SK-N-SH treated with all-trans-retinoic acid at 6 μM for 48 hours (cell line): ENCODE data around the gene MAP2K1.

ENCODE experiments used
- ATAC-seq: fragments of 200-7000 bp; cut with Tn5 transposase; 3 replicates; pipeline ENCODE4 v1.9.1; 2020; ENCODE audit warnings: mild to moderate bottlenecking, moderate library complexity
- ARNTL ChIP-seq: fragments of 450-650 bp; formaldehyde crosslinking; IDR thresholded peaks from 2 replicates; pipeline ENCODE4 v1.5.0; 2020; ENCODE audit warnings: low read depth, mild to moderate bottlenecking, moderate library complexity, borderline replicate concordance
- BACH2 ChIP-seq: fragments of 250-450 bp; sonication (Bioruptor Pico); IDR thresholded peaks from 2 replicates; pipeline ENCODE4 v1.9.0; 2021; ENCODE audit warnings: mild to moderate bottlenecking, borderline replicate concordance
- CREB5 ChIP-seq: fragments of 250-450 bp; sonication (Bioruptor Pico); IDR thresholded peaks from 2 replicates; pipeline ENCODE4 v1.5.1; 2020; ENCODE audit warnings: low read depth, mild to moderate bottlenecking, moderate library complexity
- CSDC2 ChIP-seq: fragments of 250-450 bp; sonication (Bioruptor Pico); IDR thresholded peaks from 2 replicates; pipeline ENCODE4 v1.5.0; 2020; ENCODE audit warnings: mild to moderate bottlenecking, moderate library complexity
- CSRNP3 ChIP-seq: fragments of 250-450 bp; sonication (Bioruptor Pico); IDR thresholded peaks from 2 replicates; pipeline ENCODE4 v1.5.1; 2021; ENCODE audit warnings: mild to moderate bottlenecking, moderate library complexity
- ESRRG ChIP-seq: fragments of 250-450 bp; sonication (Bioruptor Pico); IDR thresholded peaks from 2 replicates; pipeline ENCODE4 v1.6.1; 2021; ENCODE audit warnings: mild to moderate bottlenecking
- GLIS3 ChIP-seq: fragments of 250-450 bp; sonication (Bioruptor Pico); IDR thresholded peaks from 2 replicates; pipeline ENCODE4 v1.5.0; 2020; ENCODE audit warnings: mild to moderate bottlenecking, moderate library complexity
- ISL1 ChIP-seq: fragments of 250-450 bp; sonication (Bioruptor Pico); IDR thresholded peaks from 2 replicates; pipeline ENCODE4 v2.1.2; 2022; ENCODE audit warnings: mild to moderate bottlenecking, moderate library complexity
- PPARA ChIP-seq: fragments of 250-450 bp; sonication (Bioruptor Pico); IDR thresholded peaks from 2 replicates; pipeline ENCODE4 v1.5.0; 2020; ENCODE audit warnings: mild to moderate bottlenecking, borderline replicate concordance
- RARB ChIP-seq: fragments of 250-450 bp; sonication (Bioruptor Pico); IDR thresholded peaks from 2 replicates; pipeline ENCODE4 v1.8.0; 2021; ENCODE audit warnings: mild to moderate bottlenecking, moderate library complexity
- SNAI2 ChIP-seq: fragments of 250-450 bp; sonication (Bioruptor Pico); IDR thresholded peaks from 2 replicates; pipeline ENCODE4 v1.5.0; 2020; ENCODE audit warnings: mild to moderate bottlenecking, moderate library complexity
- TCF4 ChIP-seq: fragments of 250-450 bp; sonication (Bioruptor Pico); IDR thresholded peaks from 2 replicates; pipeline ENCODE4 v1.8.0; 2021; ENCODE audit warnings: mild to moderate bottlenecking, moderate library complexity, borderline replicate concordance
- TOX ChIP-seq: fragments of 250-450 bp; sonication (Bioruptor Pico); IDR thresholded peaks from 2 replicates; pipeline ENCODE4 v1.8.0; 2021; ENCODE audit warnings: mild to moderate bottlenecking, moderate library complexity, borderline replicate concordance
- ZFP3 ChIP-seq: fragments of 250-450 bp; sonication (Bioruptor Pico); IDR thresholded peaks from 2 replicates; pipeline ENCODE4 v1.5.0; 2020; ENCODE audit warnings: mild to moderate bottlenecking, moderate library complexity
- ZFP30 ChIP-seq: fragments of 450-650 bp; formaldehyde crosslinking; IDR thresholded peaks from 2 replicates; pipeline ENCODE4 v1.5.0; 2022; ENCODE audit warnings: mild to moderate bottlenecking, moderate library complexity
- ZNF70 ChIP-seq: fragments of 450-650 bp; formaldehyde crosslinking; IDR thresholded peaks from 2 replicates; pipeline ENCODE4 v1.5.0; 2020; ENCODE audit warnings: mild to moderate bottlenecking, moderate library complexity
- ZNF8 ChIP-seq: fragments of 450-650 bp; formaldehyde crosslinking; IDR thresholded peaks from 2 replicates; pipeline ENCODE4 v1.5.0; 2020; ENCODE audit warnings: mild to moderate bottlenecking, moderate library complexity
- TF ChIP-seq, protein P1 (sequence below): fragments of 250-450 bp; sonication (Bioruptor Pico); IDR thresholded peaks from 2 replicates; pipeline ENCODE4 v1.8.0; 2021; ENCODE audit warnings: low read depth, mild to moderate bottlenecking, moderate library complexity, borderline replicate concordance
- TF ChIP-seq, protein P2 (sequence below): fragments of 250-450 bp; sonication (Bioruptor Pico); IDR thresholded peaks from 2 replicates; pipeline ENCODE4 v1.5.0; 2020; ENCODE audit warnings: mild to moderate bottlenecking, moderate library complexity

MAP2K1 gene

DNA sequence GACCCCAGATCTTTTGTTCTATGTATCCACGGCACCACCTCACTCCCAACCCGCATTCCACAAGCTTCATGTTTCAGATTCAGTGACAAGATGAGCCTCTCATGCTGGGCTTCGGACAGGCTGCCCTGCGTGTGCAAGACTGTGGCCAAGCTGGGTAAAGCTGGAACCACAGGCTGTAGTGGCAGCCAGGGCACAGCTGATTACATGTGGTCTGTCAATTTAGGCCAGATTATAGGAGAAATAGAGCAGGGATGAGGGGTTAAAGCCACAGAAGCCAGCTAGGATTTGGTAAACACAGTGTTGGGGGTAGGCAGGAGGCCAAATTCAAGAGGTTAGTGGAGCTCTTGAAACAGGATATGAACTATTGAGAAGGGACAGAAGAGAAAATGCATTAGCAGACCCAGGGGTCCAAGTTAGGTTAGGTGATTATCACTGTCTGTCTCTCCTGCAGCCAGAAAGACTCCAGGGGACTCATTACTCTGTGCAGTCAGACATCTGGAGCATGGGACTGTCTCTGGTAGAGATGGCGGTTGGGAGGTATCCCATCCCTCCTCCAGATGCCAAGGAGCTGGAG, 97.9 kb downstream of the MAP2K1 start (continued):
- TF ChIP-seq ARNTL (no peak), PPARA (CRISPR knock-in tag) (no peak), SNAI2 (CRISPR knock-in tag) (no peak), BACH2 (no peak), CSRNP3 (CRISPR knock-in tag) (no peak), ISL1 (no peak), ZNF8 (no peak)
- TF ChIP-seq, protein P1, sequence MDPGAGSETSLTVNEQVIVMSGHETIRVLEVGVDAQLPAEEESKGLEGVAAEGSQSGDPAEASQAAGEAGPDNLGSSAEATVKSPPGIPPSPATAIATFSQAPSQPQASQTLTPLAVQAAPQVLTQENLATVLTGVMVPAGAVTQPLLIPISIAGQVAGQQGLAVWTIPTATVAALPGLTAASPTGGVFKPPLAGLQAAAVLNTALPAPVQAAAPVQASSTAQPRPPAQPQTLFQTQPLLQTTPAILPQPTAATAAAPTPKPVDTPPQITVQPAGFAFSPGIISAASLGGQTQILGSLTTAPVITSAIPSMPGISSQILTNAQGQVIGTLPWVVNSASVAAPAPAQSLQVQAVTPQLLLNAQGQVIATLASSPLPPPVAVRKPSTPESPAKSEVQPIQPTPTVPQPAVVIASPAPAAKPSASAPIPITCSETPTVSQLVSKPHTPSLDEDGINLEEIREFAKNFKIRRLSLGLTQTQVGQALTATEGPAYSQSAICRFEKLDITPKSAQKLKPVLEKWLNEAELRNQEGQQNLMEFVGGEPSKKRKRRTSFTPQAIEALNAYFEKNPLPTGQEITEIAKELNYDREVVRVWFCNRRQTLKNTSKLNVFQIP (CRISPR knock-in tag), result no peak
- TF ChIP-seq, all 23 proteins: peak for 0

DNA sequence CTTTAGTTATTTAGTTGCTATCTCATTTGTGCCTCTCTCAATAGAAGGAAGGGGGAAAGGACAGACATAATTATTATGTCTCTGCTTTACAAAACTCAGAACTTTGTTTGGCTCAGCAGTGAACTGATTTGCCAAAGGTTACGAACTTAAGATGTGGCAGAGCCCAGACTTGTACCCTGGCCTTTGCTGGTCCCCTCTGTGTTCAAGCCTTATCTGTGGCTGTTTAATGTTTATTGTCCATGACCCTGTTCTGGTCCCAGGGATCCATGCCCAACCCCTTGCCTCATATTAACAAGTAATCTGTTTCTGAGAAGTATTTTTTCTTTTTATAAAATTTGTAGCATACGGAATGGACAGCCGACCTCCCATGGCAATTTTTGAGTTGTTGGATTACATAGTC, 100.2 kb downstream of the MAP2K1 start:
- no peak for TF ChIP-seq TOX
- no peak for TF ChIP-seq ZNF8
- TF ChIP-seq ZFP30 (CRISPR knock-in tag), result no peak
- TF ChIP-seq BACH2, result no peak
- TF ChIP-seq CREB5 (CRISPR knock-in tag), result no peak
- no peak for TF ChIP-seq GLIS3 (CRISPR knock-in tag)
- no peak for ATAC-seq

- no peak for TF ChIP-seq TCF4 (CRISPR knock-in tag)
- TF ChIP-seq RARB (CRISPR knock-in tag), result no peak
- TF ChIP-seq, protein P2, sequence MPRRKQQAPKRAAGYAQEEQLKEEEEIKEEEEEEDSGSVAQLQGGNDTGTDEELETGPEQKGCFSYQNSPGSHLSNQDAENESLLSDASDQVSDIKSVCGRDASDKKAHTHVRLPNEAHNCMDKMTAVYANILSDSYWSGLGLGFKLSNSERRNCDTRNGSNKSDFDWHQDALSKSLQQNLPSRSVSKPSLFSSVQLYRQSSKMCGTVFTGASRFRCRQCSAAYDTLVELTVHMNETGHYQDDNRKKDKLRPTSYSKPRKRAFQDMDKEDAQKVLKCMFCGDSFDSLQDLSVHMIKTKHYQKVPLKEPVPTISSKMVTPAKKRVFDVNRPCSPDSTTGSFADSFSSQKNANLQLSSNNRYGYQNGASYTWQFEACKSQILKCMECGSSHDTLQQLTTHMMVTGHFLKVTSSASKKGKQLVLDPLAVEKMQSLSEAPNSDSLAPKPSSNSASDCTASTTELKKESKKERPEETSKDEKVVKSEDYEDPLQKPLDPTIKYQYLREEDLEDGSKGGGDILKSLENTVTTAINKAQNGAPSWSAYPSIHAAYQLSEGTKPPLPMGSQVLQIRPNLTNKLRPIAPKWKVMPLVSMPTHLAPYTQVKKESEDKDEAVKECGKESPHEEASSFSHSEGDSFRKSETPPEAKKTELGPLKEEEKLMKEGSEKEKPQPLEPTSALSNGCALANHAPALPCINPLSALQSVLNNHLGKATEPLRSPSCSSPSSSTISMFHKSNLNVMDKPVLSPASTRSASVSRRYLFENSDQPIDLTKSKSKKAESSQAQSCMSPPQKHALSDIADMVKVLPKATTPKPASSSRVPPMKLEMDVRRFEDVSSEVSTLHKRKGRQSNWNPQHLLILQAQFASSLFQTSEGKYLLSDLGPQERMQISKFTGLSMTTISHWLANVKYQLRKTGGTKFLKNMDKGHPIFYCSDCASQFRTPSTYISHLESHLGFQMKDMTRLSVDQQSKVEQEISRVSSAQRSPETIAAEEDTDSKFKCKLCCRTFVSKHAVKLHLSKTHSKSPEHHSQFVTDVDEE (CRISPR knock-in tag), result no peak
- TF ChIP-seq ESRRG (CRISPR knock-in tag), result no peak
- TF ChIP-seq ZFP3 (CRISPR knock-in tag), result no peak
- no peak for TF ChIP-seq CSDC2 (CRISPR knock-in tag)
- no peak for ATAC-seq
These were observed 101.8 kb downstream of the MAP2K1 start for GRCh38 chr15:66488525-66488924.

GRCh38 chr15:66489179-66489791, 102.6 kb downstream of the MAP2K1 start:
- TF ChIP-seq SNAI2 (CRISPR knock-in tag), result no peak
- TF ChIP-seq ARNTL, result no peak
- no peak for TF ChIP-seq CSDC2 (CRISPR knock-in tag)
- no peak for ATAC-seq

GRCh38 chr15:66491846-66492245, 105.1 kb downstream of the MAP2K1 start:
- TF ChIP-seq CSDC2 (CRISPR knock-in tag) (no peak), ISL1 (no peak), ARNTL (no peak), ZNF8 (no peak), GLIS3 (CRISPR knock-in tag) (no peak), ZNF70 (CRISPR knock-in tag) (no peak), RARB (CRISPR knock-in tag) (no peak), ESRRG (CRISPR knock-in tag) (no peak), CREB5 (CRISPR knock-in tag) (no peak), SNAI2 (CRISPR knock-in tag) (no peak)
- TF ChIP-seq, protein P1 (CRISPR knock-in tag), result no peak
- no peak for ATAC-seq
